ENCODE measurements around the gene ZFHX3. TPM values are rescaled to one million over a fixed set of nuclear protein-coding genes. Genes with fewer than 3 reads are reported as not detected.

Gene ZFHX3
- total RNA-seq, 1 experiment from 2014 or later, result 21.8 TPM

DNA sequence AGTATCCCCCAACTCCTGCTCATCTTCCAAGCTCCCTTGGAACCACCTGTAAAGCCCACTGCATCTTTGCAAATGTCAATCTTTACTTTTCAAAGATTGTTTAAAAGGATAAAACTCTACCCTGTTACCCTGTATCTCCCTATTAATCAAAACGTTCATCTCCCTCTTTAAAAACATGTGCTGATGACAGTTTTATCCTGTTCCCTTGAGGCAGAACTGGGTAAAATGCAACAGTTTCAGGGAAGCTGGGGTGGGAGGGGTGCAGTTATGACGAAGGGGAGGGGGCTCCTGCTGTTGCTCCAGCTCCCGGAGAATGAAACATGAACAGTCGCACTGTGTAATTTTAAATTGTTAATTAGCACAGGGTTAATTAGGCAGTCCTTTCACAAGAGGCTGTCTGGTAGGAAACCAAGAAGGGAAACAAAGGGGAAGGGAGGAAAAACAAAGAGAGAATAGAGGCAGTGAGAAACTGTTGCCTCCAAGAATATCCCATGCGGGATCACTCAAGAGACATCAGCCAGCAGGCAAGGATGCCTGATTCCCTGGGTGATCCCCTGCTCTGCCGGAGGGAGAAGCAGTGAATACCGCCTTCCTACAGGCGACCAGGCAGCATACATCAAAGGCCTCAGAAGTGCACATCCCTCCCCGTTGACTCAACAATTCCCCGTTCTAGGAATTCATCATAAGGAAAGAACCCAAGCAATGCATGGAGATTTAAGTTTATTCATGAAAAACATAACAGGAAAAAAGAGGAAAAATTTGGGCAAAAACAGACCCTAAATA, 84.2 kb downstream of the ZFHX3 start:
- intact Hi-C loops (cut with micrococcal nuclease; ENCODE audit: unreplicated experiment), result no loop called here
- no TSS peak for BruUV-seq (replicated peaks)
- POLR2A ChIA-PET (ENCODE audit: low non-redundant PET), result no interaction called here
- CTCF ChIA-PET, result interaction anchor here (0.7 kb wide), 1 partner anchor 384 kb away, joined by 6 read pairs; no protein-coding TSS in a partner anchor
- no peak for DNase-seq (ENCODE audit: low spot score)
- no peak overlapping the region for H3K4me3 ChIP-seq (ENCODE audit: low read depth, low read length, poor library complexity, severe bottlenecking)
- H3K4me1 ChIP-seq (ENCODE audit: insufficient read depth, low read length, poor library complexity, severe bottlenecking), result no peaks in the 10 kb centered on the region
- no peak overlapping the region for H3K27ac ChIP-seq (ENCODE audit: low read depth, low read length, poor library complexity, severe bottlenecking)
- H3K9me3 ChIP-seq (ENCODE audit: low read depth, low read length, poor library complexity, severe bottlenecking), result no peaks in the 10 kb centered on the region
- TF ChIP-seq EZH2 (IDR thresholded peaks at IDR 0.05; ENCODE audit: borderline replicate concordance, low read depth, low read length, poor library complexity, severe bottlenecking), result no peak
- TF ChIP-seq, protein P1, sequence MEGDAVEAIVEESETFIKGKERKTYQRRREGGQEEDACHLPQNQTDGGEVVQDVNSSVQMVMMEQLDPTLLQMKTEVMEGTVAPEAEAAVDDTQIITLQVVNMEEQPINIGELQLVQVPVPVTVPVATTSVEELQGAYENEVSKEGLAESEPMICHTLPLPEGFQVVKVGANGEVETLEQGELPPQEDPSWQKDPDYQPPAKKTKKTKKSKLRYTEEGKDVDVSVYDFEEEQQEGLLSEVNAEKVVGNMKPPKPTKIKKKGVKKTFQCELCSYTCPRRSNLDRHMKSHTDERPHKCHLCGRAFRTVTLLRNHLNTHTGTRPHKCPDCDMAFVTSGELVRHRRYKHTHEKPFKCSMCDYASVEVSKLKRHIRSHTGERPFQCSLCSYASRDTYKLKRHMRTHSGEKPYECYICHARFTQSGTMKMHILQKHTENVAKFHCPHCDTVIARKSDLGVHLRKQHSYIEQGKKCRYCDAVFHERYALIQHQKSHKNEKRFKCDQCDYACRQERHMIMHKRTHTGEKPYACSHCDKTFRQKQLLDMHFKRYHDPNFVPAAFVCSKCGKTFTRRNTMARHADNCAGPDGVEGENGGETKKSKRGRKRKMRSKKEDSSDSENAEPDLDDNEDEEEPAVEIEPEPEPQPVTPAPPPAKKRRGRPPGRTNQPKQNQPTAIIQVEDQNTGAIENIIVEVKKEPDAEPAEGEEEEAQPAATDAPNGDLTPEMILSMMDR (conservative IDR thresholded peaks at IDR 0.05; ENCODE audit: low read depth, low read length), result no peak
- H3K36me3 ChIP-seq (ENCODE audit: insufficient read depth, low read length, poor library complexity, severe bottlenecking), result no peaks in the 10 kb centered on the region
- H3K27me3 ChIP-seq (replicated peaks; ENCODE audit: insufficient read depth, low read depth, low read length, poor library complexity), result no peaks in the 10 kb centered on the region

DNA sequence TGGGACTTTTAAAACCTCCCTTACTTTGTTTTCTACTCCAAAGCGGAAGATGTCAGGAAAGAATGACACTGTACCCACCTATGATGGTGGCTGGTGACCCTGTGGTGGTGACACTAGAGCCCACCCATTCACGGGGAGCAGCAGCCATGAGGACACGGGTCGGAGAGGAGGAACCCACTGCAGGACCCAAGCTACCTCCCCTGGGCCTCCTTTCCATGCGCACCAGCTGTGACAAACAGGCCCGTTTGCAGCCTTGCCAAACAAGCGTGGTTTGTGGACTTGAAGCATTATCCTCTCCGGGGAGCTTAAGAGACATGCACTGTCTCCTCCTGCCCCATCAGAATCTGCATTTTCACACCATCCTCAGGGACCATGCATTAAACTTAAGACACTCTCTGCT, 85.6 kb downstream of the ZFHX3 start:
- ChIA-PET POLR2A (ENCODE audit: low non-redundant PET) (no interaction called here), CTCF (no interaction called here)
- DNase-seq (ENCODE audit: low spot score), result no peak
- Histone ChIP-seq H3K27me3 (replicated peaks; ENCODE audit: insufficient read depth, low read depth, low read length, poor library complexity) (no peaks in the 10 kb centered on the region), H3K9me3 (ENCODE audit: low read depth, low read length, poor library complexity, severe bottlenecking) (no peaks in the 10 kb centered on the region), H3K27ac (ENCODE audit: low read depth, low read length, poor library complexity, severe bottlenecking) (no peak overlapping the region), H3K4me1 (ENCODE audit: insufficient read depth, low read length, poor library complexity, severe bottlenecking) (no peaks in the 10 kb centered on the region), H3K36me3 (ENCODE audit: insufficient read depth, low read length, poor library complexity, severe bottlenecking) (no peaks in the 10 kb centered on the region), H3K4me3 (ENCODE audit: low read depth, low read length, poor library complexity, severe bottlenecking) (no peak overlapping the region)
- BruUV-seq (replicated peaks), result no TSS peak
- no peak for TF ChIP-seq EZH2 (IDR thresholded peaks at IDR 0.05; ENCODE audit: borderline replicate concordance, low read depth, low read length, poor library complexity, severe bottlenecking)
- TF ChIP-seq, protein P1 (conservative IDR thresholded peaks at IDR 0.05; ENCODE audit: low read depth, low read length), result no peak
- intact Hi-C loops (cut with micrococcal nuclease; ENCODE audit: unreplicated experiment), result no loop called here

DNA sequence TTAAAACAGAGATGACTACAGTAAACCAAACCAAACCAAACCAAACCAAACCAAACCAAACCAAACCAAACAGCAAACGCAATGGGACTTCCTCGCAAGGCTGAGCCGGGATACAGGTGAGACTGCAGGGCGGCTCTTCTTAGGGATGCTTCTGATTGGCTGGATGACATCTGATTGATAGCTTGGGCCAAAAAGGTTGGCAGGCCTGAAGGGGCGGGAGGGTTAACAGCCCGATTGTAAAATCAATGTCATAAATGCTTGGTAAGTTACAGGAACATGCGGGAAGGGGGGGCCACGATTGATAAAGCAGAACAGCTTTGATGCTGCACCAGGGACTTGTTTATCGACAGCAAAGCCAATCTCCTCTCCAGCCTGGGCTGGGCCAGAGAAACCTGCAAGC, 86.1 kb downstream of the ZFHX3 start:
- BruUV-seq (replicated peaks), result no TSS peak
- H3K4me1 ChIP-seq (ENCODE audit: insufficient read depth, low read length, poor library complexity, severe bottlenecking), result no peaks in the 10 kb centered on the region
- no peak for TF ChIP-seq EZH2 (IDR thresholded peaks at IDR 0.05; ENCODE audit: borderline replicate concordance, low read depth, low read length, poor library complexity, severe bottlenecking)
- TF ChIP-seq, protein P1 (conservative IDR thresholded peaks at IDR 0.05; ENCODE audit: low read depth, low read length), result no peak
- CTCF ChIA-PET, result interaction anchor here (0.6 to 1.6 kb wide), 6 partner anchors 9 to 129 kb away, joined by 3 to 19 read pairs (median 4); no protein-coding TSS in a partner anchor
- no peak overlapping the region for H3K4me3 ChIP-seq (ENCODE audit: low read depth, low read length, poor library complexity, severe bottlenecking)
- no peaks in the 10 kb centered on the region for H3K27me3 ChIP-seq (replicated peaks; ENCODE audit: insufficient read depth, low read depth, low read length, poor library complexity)
- DNase-seq (ENCODE audit: low spot score), result no peak
- intact Hi-C loops (cut with micrococcal nuclease; ENCODE audit: unreplicated experiment), result loop anchor here (2.0 kb wide), 1 partner anchor 129 kb away; no protein-coding TSS in a partner anchor
- no peak overlapping the region for H3K27ac ChIP-seq (ENCODE audit: low read depth, low read length, poor library complexity, severe bottlenecking)
- no peaks in the 10 kb centered on the region for H3K36me3 ChIP-seq (ENCODE audit: insufficient read depth, low read length, poor library complexity, severe bottlenecking)
- POLR2A ChIA-PET (ENCODE audit: low non-redundant PET), result no interaction called here
- no peaks in the 10 kb centered on the region for H3K9me3 ChIP-seq (ENCODE audit: low read depth, low read length, poor library complexity, severe bottlenecking)

Data from A673 (cell line).